Measurements from ENCODE around the gene PARP8.
"Not testable (repeated sequence)": the region's sequence is repeated elsewhere in the genome, so short reads cannot be mapped to it uniquely, and the experiment has no call there.

Gene PARP8

GRCh38 chr5:50786073-50786472 is 119.6 kb downstream of the PARP8 start:
- peak in 1 of 5 experiments; percentile 38 for DNase-seq

GRCh38 chr5:50791813-50792212 is 125.4 kb downstream of the PARP8 start:
- DNase-seq = no peak

- DNase-seq = no peak
Measured at GRCh38 chr5:50792843-50793242, 126.4 kb downstream of the PARP8 start.

- DNase-seq = no peak
Measured at GRCh38 chr5:50794812-50795211, 128.4 kb downstream of the PARP8 start.

GRCh38 chr5:50798002-50798401 is 131.6 kb downstream of the PARP8 start:
- DNase-seq = no peak

GRCh38 chr5:50799596-50799995 is 133.2 kb downstream of the PARP8 start:
- DNase-seq = no peak

GRCh38 chr5:50800410-50800809 is 134.0 kb downstream of the PARP8 start:
- DNase-seq = no peak

GRCh38 chr5:50807661-50808060 is 141.2 kb downstream of the PARP8 start:
- DNase-seq = no peak

- no peak for DNase-seq
Measured at GRCh38 chr5:50808406-50808805, 142.0 kb downstream of the PARP8 start.

GRCh38 chr5:50811746-50812145 is 145.3 kb downstream of the PARP8 start:
- DNase-seq = not testable (repeated sequence)

- DNase-seq = no peak
Measured at GRCh38 chr5:50813691-50814090, 147.3 kb downstream of the PARP8 start.

- DNase-seq = no peak
Measured at GRCh38 chr5:50814556-50814955, 148.1 kb downstream of the PARP8 start.

GRCh38 chr5:50822046-50822445 is 155.6 kb downstream of the PARP8 start:
- DNase-seq = no peak

- DNase-seq = no peak
Measured at GRCh38 chr5:50822761-50823160, 156.3 kb downstream of the PARP8 start.

GRCh38 chr5:50823568-50823967 is 157.1 kb downstream of the PARP8 start:
- no peak for DNase-seq

- no peak for DNase-seq
Measured at GRCh38 chr5:50824109-50824508, 157.7 kb downstream of the PARP8 start.

- no peak for DNase-seq
Measured at GRCh38 chr5:50827516-50828247, 161.2 kb downstream of the PARP8 start.

- DNase-seq = no peak
Measured at GRCh38 chr5:50829023-50829422, 162.6 kb downstream of the PARP8 start.

- no peak for DNase-seq
Measured at GRCh38 chr5:50832657-50833284, 166.3 kb downstream of the PARP8 start.

GRCh38 chr5:50836356-50836755 is 169.9 kb downstream of the PARP8 start:
- no peak for DNase-seq

GRCh38 chr5:50839472-50839871 is 173.0 kb downstream of the PARP8 start:
- no peak for DNase-seq

- no peak for DNase-seq
Measured at GRCh38 chr5:50843091-50843490, 176.7 kb downstream of the PARP8 start.

- no peak for DNase-seq
Measured at GRCh38 chr5:50846261-50846660, 179.8 kb downstream of the PARP8 start.

- no peak for DNase-seq
Measured at GRCh38 chr5:50849554-50849953, 183.1 kb downstream of the PARP8 start.

- DNase-seq = peak in 1 of 5 experiments; percentile 11
Measured at GRCh38 chr5:50853151-50853550, 186.7 kb downstream of the PARP8 start.
